Testis (tissue), 3 donors: ENCODE measurements around the gene BTN1A1. TPM values are rescaled to one million over a fixed set of nuclear protein-coding genes. Genes with fewer than 3 reads are reported as not detected.
"Not testable (repeated sequence)": the region's sequence is repeated elsewhere in the genome, so short reads cannot be mapped to it uniquely, and the experiment has no call there.

ENCODE experiments used
- DNase-seq: peaks from one replicate; pipeline ENCODE4 v3.0.0-alpha.2; 2019
- H3K27ac ChIP-seq, 2 donors: fragments of 200-600 bp; sonication (generic); one replicate each; pipeline ENCODE4 v1.5.1; 2019
- H3K27me3 ChIP-seq: fragments of 200-600 bp; sonication (generic); one replicate; pipeline ENCODE4 v1.5.1; 2019
- H3K36me3 ChIP-seq: fragments of 200-600 bp; sonication (generic); one replicate; pipeline ENCODE4 v1.5.1; 2017; ENCODE audit warnings: low read depth; ENCODE audit errors: missing control alignments
- H3K4me1 ChIP-seq: fragments of 200-600 bp; sonication (generic); one replicate; pipeline ENCODE4 v1.5.1; 2019
- H3K4me3 ChIP-seq, 2 donors: fragments of 200-600 bp; sonication (generic); one replicate each; pipeline ENCODE4 v1.5.1; 2017 to 2019
- H3K9me3 ChIP-seq: fragments of 200-600 bp; sonication (generic); one replicate; pipeline ENCODE4 v1.5.1; 2017
- POLR2A ChIP-seq: fragments of 450-650 bp; IDR thresholded peaks from one replicate; pipeline ENCODE4 v1.6.1; 2017; ENCODE audit warnings: antibody characterized with exemption, mild to moderate bottlenecking, moderate library complexity
- WGBS, 2 donors: methylation state at CpG; one replicate each; pipeline ENCODE4 v1.1.5; 2018; 5-methylcytosine and 5-hydroxymethylcytosine counted together
- intact Hi-C: fragments of 100-400 bp; cut with DNase I; formaldehyde crosslinking; loops from one replicate; pipeline ENCODE4 v1.15.1; 2023; ENCODE audit warnings: low total_unique reads
- polyA plus RNA-seq: library from polyadenylated mRNA; stranded (reverse); fragments of 350-450 nt; fragmentation: Illumina TruSeq; extraction: RNeasy Lipid Tissue Mini Kit (QIAGEN cat#74804); gene quantifications from one replicate; pipeline ENCODE4 v1.2.3, GENCODE V29; 2014; ENCODE audit warnings: low read depth, low replicate concordance; ENCODE audit not compliant: insufficient read depth
- total RNA-seq, 2 donors: library from RNA; depleted of rRNA; stranded (reverse); fragments of >200 nt; gene quantifications; one replicate each; pipeline ENCODE4 v1.2.3, GENCODE V29; 2016
- TF ChIP-seq, protein P1 (sequence below), 3 experiments: fragments of 450-650 bp in 2 of 3; fragments of 200-600 bp in 1 of 3; sonication (generic) in 1 of 3; IDR thresholded peaks; one replicate each; pipeline ENCODE4 v1.5.1; 2016 to 2019; ENCODE audit warnings: antibody characterized with exemption in 3 of 3, mild to moderate bottlenecking in 2 of 3, moderate library complexity in 1 of 3

BTN1A1 gene
- total and polyA plus RNA-seq, 3 donors from 2014 or later, result 0.30 to 0.31 (median 0.31) TPM

GRCh38 chr6:26519359-26519758, 19.3 kb downstream of the BTN1A1 start:
- DNase-seq, result no peak
- Histone ChIP-seq H3K27me3 (no peaks in the 10 kb centered on the region), H3K36me3 (no peaks in the 10 kb centered on the region), H3K4me1 (peaks cover 12% of the 10 kb centered on the region), H3K4me3 (no peak overlapping the region), H3K9me3 (no peaks in the 10 kb centered on the region), H3K27ac (no peak overlapping the region)
- intact Hi-C loops, result no loop called here
- WGBS, 2 donors, result 69 to 81% methylated on average over 2 of the region's 2 CpGs
- TF ChIP-seq, protein P1, sequence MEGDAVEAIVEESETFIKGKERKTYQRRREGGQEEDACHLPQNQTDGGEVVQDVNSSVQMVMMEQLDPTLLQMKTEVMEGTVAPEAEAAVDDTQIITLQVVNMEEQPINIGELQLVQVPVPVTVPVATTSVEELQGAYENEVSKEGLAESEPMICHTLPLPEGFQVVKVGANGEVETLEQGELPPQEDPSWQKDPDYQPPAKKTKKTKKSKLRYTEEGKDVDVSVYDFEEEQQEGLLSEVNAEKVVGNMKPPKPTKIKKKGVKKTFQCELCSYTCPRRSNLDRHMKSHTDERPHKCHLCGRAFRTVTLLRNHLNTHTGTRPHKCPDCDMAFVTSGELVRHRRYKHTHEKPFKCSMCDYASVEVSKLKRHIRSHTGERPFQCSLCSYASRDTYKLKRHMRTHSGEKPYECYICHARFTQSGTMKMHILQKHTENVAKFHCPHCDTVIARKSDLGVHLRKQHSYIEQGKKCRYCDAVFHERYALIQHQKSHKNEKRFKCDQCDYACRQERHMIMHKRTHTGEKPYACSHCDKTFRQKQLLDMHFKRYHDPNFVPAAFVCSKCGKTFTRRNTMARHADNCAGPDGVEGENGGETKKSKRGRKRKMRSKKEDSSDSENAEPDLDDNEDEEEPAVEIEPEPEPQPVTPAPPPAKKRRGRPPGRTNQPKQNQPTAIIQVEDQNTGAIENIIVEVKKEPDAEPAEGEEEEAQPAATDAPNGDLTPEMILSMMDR (IDR thresholded peaks at IDR 0.05), result no peak

DNA sequence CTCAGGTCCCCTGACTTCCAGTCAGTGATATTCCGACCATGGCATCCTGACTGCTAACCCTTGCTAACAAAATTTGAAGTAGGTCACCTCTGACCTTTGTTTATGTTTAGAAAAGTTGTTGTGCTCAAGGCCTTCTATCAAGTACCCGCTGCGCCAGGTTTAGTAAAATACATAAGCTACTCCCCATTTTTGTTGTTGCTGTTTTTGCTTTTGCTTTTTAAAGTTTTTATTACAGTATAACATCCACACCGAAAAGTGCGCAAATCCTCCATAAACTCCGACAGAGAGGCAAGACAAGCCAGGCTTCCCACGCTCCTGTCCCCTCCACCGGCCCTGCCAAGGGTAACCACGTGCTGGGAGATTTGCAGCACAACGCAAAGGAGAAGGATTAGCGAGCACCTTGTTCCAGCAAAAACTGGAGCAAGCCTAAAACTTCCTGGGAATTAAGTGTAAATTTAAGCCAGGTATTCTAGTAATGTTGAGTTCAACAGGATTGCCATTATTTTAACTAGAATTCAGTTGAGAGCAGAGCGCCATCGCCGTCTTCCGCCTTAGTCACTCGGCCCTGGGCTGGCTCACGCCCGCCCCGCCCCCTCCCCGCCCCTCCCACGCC, 20.2 kb downstream of the BTN1A1 start:
- no peak for TF ChIP-seq POLR2A
- TF ChIP-seq, protein P1 (IDR thresholded peaks at IDR 0.05), result no peak
- H3K27ac ChIP-seq, result peak overlapping the region; percentile 92 to 98
- peak; percentile 82 for DNase-seq
- 9 to 13% methylated on average over 17 of the region's 21 CpGs for WGBS, 2 donors
- H3K36me3 ChIP-seq, result no peaks in the 10 kb centered on the region
- intact Hi-C loops, result no loop called here
- no peaks in the 10 kb centered on the region for H3K9me3 ChIP-seq
- no peaks in the 10 kb centered on the region for H3K27me3 ChIP-seq
- H3K4me1 ChIP-seq, result peaks cover 12% of the 10 kb centered on the region
- peak overlapping the region; percentile 64 to 79 for H3K4me3 ChIP-seq

- intact Hi-C loops, result no loop called here
- Histone ChIP-seq H3K4me3 (peak overlapping the region; percentile 64 to 79), H3K36me3 (no peaks in the 10 kb centered on the region), H3K4me1 (peaks cover 8% of the 10 kb centered on the region), H3K9me3 (no peaks in the 10 kb centered on the region), H3K27ac (peak overlapping the region; percentile 92 to 98), H3K27me3 (no peaks in the 10 kb centered on the region)
- 2 to 4% methylated on average over 31 to 45 of the region's 49 CpGs for WGBS, 2 donors
- DNase-seq, result peak; percentile 93
- TF ChIP-seq POLR2A, result no peak
- TF ChIP-seq, protein P1 (IDR thresholded peaks at IDR 0.05), result no peak
These were observed 20.9 kb downstream of the BTN1A1 start for GRCh38 chr6:26520850-26521599.

- Histone ChIP-seq H3K27me3 (no peaks in the 10 kb centered on the region), H3K27ac (peak overlapping the region; percentile 92 to 98), H3K9me3 (no peaks in the 10 kb centered on the region), H3K36me3 (no peaks in the 10 kb centered on the region), H3K4me1 (peaks cover 8% of the 10 kb centered on the region), H3K4me3 (peak overlapping the region; percentile 64 to 79)
- intact Hi-C loops, result no loop called here
- 5 to 8% methylated on average over 37 to 73 of the region's 74 CpGs for WGBS, 2 donors
- TF ChIP-seq, protein P1 (IDR thresholded peaks at IDR 0.05), result peak; percentile 19 to 32 (median 22)
- no peak for TF ChIP-seq POLR2A
- DNase-seq, result peak; percentile 81
These were observed 21.7 kb downstream of the BTN1A1 start for GRCh38 chr6:26521600-26522391.

DNA sequence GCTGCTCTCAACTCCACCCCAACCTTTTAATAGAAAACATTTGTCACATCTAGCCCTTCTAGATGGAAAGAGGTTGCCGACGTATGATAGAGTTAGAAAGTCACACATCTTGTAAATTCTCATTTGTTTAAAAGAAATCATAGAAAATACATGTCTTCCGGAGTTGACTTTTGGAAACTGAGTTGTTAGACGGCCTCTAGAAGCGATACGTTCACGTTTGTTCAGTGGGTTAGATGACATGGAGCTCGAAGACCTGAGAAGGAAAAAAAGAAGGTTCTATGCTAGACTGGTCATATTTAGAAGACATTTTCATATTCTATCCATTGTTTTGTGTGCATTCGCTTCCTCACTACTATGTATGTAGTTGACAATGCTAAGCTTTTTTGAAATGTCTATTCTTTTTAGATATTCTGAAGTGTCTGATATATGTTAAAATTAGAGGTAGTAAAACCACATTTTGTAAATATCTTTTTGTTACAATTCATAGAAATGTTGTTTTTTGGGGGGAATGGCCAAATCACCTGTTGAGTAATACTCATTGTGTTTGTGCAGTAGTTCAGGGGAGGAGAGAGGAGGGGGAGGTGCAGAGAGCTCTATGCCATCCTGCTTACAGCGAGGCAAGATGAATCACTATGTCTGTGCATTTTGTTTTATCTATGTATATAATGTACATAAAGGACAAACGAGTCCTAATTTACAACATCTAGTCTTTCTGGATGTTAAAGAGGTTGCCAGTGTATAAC, 22.6 kb downstream of the BTN1A1 start:
- H3K36me3 ChIP-seq, H3K4me1 ChIP-seq, H3K9me3 ChIP-seq, intact Hi-C loops, DNase-seq, H3K27me3 ChIP-seq: not testable (repeated sequence)
- H3K4me3 ChIP-seq, result peak overlapping the region; percentile 64 to 79
- WGBS, 2 donors, result 56 to 66% methylated on average over 11 of the region's 11 CpGs
- H3K27ac ChIP-seq, result peak overlapping the region; percentile 92 to 98

- H3K4me3 ChIP-seq, H3K27ac ChIP-seq, H3K36me3 ChIP-seq, intact Hi-C loops, DNase-seq, H3K27me3 ChIP-seq, H3K4me1 ChIP-seq, H3K9me3 ChIP-seq: not testable (repeated sequence)
- WGBS, 2 donors, result 60 to 73% methylated on average over 2 of the region's 2 CpGs
These were observed 24.2 kb downstream of the BTN1A1 start for GRCh38 chr6:26524314-26524713.
